ENCODE results near the gene GABPB1.

GRCh38 chr15:50312636-50313035 lies 42.4 kb downstream of the GABPB1 start:
- TF ChIP-seq CTCF (IDR thresholded peaks at IDR 0.05): no peak
- TF ChIP-seq POLR2A (IDR thresholded peaks at IDR 0.05): no peak
- TF ChIP-seq EP300 (IDR thresholded peaks at IDR 0.05): no peak
